Measurements from ENCODE around the gene RNPEP. TPM values are rescaled to one million over a fixed set of nuclear protein-coding genes. Genes with fewer than 3 reads are reported as not detected.

RNPEP gene
- total RNA-seq, 4 donors from 2014 or later = 107 to 168 (median 135) TPM

DNA sequence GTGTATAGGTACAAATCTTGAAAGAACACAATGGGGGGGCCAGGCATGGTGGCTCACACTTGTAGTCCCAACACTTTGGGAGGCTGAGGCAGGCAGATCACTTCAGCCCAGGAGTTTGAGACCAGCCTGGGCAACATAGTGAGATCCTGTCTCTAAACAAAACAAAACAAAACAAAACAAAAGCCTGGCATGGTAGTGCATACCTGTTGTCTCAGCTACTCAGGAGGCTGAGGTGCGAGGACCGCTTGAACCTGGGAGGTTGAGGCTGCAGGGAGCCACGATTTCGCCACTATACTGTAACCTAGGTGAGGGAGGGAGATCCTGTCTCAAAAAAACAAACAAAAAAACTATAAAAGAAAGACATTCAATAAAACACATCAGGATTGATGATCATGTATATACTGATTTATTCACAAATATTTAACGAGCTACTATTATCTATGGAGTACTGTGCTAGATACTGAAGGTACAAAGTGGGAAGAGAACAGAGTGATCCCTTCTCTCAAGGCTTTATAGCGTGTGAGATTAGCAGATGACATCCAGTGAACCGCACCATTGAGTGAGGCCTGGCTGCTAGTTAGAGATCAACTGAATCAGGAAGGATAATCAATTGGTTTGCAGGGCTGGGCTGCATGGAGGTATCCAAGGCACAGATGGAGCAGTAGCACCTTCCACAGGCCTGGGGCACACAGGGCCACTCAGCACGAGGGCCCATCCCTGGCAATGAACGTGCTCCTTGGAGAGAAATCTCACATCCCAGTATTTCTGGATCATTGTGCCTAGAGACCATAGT is 54.3 kb downstream of the RNPEP start:
- no peak for TF ChIP-seq EP300 (IDR thresholded peaks at IDR 0.05)
- TF ChIP-seq, protein P1, sequence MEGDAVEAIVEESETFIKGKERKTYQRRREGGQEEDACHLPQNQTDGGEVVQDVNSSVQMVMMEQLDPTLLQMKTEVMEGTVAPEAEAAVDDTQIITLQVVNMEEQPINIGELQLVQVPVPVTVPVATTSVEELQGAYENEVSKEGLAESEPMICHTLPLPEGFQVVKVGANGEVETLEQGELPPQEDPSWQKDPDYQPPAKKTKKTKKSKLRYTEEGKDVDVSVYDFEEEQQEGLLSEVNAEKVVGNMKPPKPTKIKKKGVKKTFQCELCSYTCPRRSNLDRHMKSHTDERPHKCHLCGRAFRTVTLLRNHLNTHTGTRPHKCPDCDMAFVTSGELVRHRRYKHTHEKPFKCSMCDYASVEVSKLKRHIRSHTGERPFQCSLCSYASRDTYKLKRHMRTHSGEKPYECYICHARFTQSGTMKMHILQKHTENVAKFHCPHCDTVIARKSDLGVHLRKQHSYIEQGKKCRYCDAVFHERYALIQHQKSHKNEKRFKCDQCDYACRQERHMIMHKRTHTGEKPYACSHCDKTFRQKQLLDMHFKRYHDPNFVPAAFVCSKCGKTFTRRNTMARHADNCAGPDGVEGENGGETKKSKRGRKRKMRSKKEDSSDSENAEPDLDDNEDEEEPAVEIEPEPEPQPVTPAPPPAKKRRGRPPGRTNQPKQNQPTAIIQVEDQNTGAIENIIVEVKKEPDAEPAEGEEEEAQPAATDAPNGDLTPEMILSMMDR (IDR thresholded peaks at IDR 0.05) = no peak
- no peak for TF ChIP-seq POLR2A (IDR thresholded peaks at IDR 0.05)
- no peak overlapping the region for H3K27ac ChIP-seq
- no peaks in the 10 kb centered on the region for H3K27me3 ChIP-seq
- H3K4me1 ChIP-seq = peaks cover 0 to 19% (median 10%) of the 10 kb centered on the region in 4 donors
- H3K9me3 ChIP-seq = no peaks in the 10 kb centered on the region
- H3K4me3 ChIP-seq = no peak overlapping the region
- WGBS, 2 donors = 88 to 92% methylated on average over 9 of the region's 9 CpGs
- no peaks in the 10 kb centered on the region for H3K36me3 ChIP-seq
- no peak for DNase-seq (ENCODE audit: low spot score in 2 of 2)

DNA sequence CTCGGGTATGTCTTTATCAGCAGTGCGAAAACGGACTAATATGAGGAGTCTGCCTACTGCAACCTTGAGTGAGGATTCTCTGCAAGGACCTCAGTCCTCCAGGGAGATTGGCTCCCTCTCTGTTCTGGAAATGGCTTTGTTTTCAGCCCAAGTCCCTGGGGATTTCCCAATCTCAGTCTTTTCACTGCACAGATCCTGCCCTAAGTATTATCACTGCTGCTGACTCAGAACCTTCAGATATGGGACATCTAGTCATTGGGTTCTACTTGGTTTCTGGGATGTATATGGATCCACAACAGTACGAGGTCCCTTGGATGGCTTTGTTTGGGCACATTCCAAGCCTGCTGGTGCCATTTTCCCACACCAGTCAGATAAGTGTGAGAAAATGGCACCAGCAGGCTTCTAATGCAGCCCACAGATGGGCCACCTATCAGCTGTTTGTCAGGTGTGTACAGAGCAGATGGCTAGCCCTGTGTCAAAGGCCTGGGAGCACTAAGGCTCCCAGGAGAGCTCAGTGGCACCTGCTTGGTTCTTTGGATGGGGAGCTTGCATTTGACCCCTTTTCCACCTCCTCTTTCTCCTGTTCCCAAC is 55.4 kb downstream of the RNPEP start:
- Histone ChIP-seq H3K36me3 (no peaks in the 10 kb centered on the region), H3K9me3 (no peaks in the 10 kb centered on the region), H3K27me3 (no peaks in the 10 kb centered on the region), H3K4me1 (peaks cover 0 to 19% (median 10%) of the 10 kb centered on the region in 4 donors), H3K4me3 (no peak overlapping the region), H3K27ac (no peak overlapping the region)
- no peak for DNase-seq (ENCODE audit: low spot score in 2 of 2)
- WGBS, 2 donors = 90 to 95% methylated on average over 4 of the region's 4 CpGs
- TF ChIP-seq, protein P1 (IDR thresholded peaks at IDR 0.05) = no peak
- TF ChIP-seq EP300 (IDR thresholded peaks at IDR 0.05) (no peak), POLR2A (IDR thresholded peaks at IDR 0.05) (no peak)

DNA sequence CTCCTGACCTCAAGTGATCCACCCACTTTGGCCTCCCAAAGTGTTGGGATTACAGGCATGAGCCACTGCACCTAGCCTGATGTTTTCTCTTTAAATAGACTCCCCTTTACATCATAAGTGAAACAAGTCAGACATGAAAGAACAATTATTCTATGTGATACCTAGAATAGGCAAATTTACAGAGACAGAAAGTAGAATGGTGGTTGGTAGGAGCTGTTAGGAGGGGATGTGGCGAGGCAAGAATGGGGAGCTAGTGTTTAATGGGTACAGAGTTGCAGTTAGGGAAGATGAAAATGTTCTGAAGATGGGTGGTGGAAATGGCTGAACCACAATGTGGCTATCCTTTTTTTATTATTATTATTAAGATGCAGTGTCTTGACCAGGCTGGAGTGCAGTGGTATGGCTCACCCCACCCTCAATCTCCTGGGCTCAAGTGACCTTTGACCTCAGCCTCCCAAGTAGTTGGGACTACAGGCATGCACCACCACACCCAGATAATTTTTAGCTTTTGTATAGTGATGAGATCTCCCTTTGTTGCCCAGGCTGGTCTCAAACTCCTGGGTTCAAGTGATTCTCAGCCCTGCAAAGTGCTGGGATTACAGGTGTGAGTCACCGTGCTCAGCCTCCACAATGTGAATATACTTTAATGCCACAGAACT is 56.4 kb downstream of the RNPEP start:
- Histone ChIP-seq H3K4me1 (peaks cover 0 to 19% (median 10%) of the 10 kb centered on the region in 4 donors), H3K27me3 (no peaks in the 10 kb centered on the region), H3K27ac (no peak overlapping the region), H3K9me3 (no peaks in the 10 kb centered on the region), H3K4me3 (no peak overlapping the region), H3K36me3 (no peaks in the 10 kb centered on the region)
- 95 to 99% methylated on average over 2 of the region's 2 CpGs for WGBS, 2 donors
- DNase-seq (ENCODE audit: low spot score in 2 of 2) = no peak
- TF ChIP-seq, protein P1 (IDR thresholded peaks at IDR 0.05) = no peak
- TF ChIP-seq EP300 (IDR thresholded peaks at IDR 0.05) = no peak
- TF ChIP-seq POLR2A (IDR thresholded peaks at IDR 0.05) = no peak

DNA sequence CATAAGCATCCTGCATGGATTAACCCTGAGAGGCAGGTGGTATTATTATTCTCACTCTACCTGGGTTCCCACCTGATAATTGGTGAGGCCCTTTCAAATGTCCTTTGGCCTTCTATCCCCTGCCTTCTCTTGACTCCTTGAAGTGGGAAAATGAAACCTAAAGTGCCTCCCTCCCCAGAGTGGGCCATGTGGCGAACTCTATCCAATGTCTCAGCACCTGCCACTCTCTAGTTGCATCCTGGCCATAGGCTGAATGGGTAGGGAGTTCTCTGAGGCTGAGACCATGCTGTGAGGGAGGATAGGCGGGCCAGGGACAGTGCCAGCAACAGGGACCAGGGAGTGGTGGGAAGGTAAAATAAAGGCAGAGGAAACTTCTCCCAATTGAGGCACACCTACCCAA is 63.3 kb downstream of the RNPEP start:
- DNase-seq (ENCODE audit: low spot score in 2 of 2) = no peak
- Histone ChIP-seq H3K27me3 (no peaks in the 10 kb centered on the region), H3K4me3 (no peak overlapping the region), H3K27ac (peak overlapping the region in 1 of 4 donors; percentile 50), H3K9me3 (no peaks in the 10 kb centered on the region), H3K4me1 (no peaks in the 10 kb centered on the region), H3K36me3 (no peaks in the 10 kb centered on the region)
- no peak for TF ChIP-seq EP300 (IDR thresholded peaks at IDR 0.05)
- TF ChIP-seq POLR2A (IDR thresholded peaks at IDR 0.05) = no peak
- TF ChIP-seq, protein P1 (IDR thresholded peaks at IDR 0.05) = no peak
- WGBS, 2 donors = 94 to 96% methylated on average over 2 of the region's 2 CpGs

DNA sequence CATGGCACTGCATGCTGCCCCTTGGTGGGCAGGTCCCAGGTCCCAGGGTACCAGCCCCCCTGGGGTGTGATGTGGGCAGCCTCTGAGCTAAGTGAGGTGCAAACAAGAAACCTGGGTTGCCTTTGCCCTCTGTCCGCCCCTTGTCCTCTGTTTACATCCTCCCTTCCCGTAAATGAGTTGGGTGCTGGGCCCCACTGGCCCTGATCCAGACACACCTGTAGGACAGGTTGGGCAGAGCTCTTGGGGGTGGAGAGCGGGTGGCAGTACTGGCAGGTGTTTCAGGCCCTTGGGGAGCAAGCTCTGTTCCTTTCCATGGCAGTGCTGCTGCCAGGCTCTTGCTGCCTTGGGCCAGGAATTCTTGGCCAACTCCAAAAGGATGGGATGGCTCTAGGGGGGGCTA is 63.8 kb downstream of the RNPEP start:
- DNase-seq (ENCODE audit: low spot score in 2 of 2) = no peak
- H3K9me3 ChIP-seq = no peaks in the 10 kb centered on the region
- peak overlapping the region in 1 of 4 donors; percentile 65 for H3K27ac ChIP-seq
- no peaks in the 10 kb centered on the region for H3K4me1 ChIP-seq
- TF ChIP-seq, protein P1 (IDR thresholded peaks at IDR 0.05) = no peak
- TF ChIP-seq EP300 (IDR thresholded peaks at IDR 0.05) (no peak), POLR2A (IDR thresholded peaks at IDR 0.05) (no peak)
- 95 to 100% methylated on average over 3 of the region's 3 CpGs for WGBS, 2 donors
- H3K4me3 ChIP-seq = no peak overlapping the region
- no peaks in the 10 kb centered on the region for H3K36me3 ChIP-seq
- H3K27me3 ChIP-seq = no peaks in the 10 kb centered on the region

Data from tibial nerve (tissue), 4 donors.